ENCODE data around the gene SLC4A7. TPM values are rescaled to one million over a fixed set of nuclear protein-coding genes. Genes with fewer than 3 reads are reported as not detected.
A peak's percentile ranks its signal among the peaks of the same experiment; 100 is the strongest.

The SLC4A7 gene
- total RNA-seq, 5 donors from 2014 or later (not counting 1 experiment from before 2014, with no cell fraction given), result 47.4 to 66.4 (median 55.5) TPM

DNA sequence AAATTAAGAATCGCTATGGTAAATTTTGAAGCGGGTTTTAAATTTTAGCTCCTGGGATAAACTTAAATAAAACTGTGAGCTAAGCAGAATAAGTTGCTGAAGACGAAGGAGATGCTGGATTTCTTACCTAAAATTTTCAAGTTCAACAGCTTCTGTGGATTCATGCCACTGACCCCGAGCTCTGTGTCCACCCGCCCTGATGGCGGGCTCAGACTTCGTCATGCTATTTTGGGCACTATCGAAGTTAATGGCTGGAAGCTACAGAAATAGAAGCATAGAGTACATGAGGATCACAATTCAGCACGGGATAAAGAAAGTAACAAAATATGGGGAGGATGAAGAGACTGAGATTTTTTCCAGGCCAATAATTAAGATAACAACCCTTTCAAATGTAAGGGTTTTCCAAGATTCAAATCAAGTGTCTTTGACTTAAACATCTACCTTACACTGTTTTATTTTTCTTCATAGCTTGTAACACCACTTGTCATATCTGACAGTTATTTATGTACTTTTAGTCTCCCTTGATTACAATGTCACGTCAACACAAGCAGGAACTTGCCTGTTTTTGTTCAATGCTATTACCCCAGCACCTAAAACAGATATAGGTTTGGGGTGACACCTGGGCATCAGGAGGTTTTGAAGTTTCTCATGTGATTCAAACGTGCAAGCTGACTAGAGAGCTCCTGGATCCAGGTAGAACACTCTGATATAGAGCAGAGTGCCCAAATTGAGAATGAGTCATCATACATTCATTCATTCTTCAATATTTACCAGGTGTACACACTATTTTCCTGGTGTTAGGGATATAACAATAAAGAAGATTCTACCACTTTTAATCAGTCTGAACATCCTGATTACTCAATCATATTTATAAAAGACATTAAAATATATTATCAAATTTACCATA lies 138.0 kb downstream of the SLC4A7 start:
- H3K36me3 ChIP-seq (ENCODE audit: control insufficient read depth in 2 of 2, extremely low read depth in 1 of 2, insufficient read depth in 1 of 2, low read length in 1 of 2), result no peaks in the 10 kb centered on the region
- H3K4me3 ChIP-seq (ENCODE audit: control insufficient read depth in 1 of 2, extremely low read depth in 1 of 2, low read length in 1 of 2), result no peak overlapping the region
- Mint-ChIP-seq H3K4me1 (peaks cover 7 to 19% (median 9%) of the 10 kb centered on the region in 3 donors), H3K36me3 (peaks cover 11% of the 10 kb centered on the region), H3K27me3 (no peaks in the 10 kb centered on the region), H3K27ac (no peak overlapping the region), H3K9me3 (no peaks in the 10 kb centered on the region), H3K4me3 (no peak overlapping the region)
- H3K27ac ChIP-seq (ENCODE audit: low read length), result no peak overlapping the region
- POLR2A ChIA-PET, result interaction anchor here in 1 of 2 donors (0.6 kb wide), 1 partner anchor 284 kb away, joined by 3 read pairs; no protein-coding TSS in a partner anchor
- no peaks in the 10 kb centered on the region for H3K27me3 ChIP-seq (replicated peaks in 1 of 2; ENCODE audit: control insufficient read depth in 2 of 2, extremely low read depth in 1 of 2, insufficient read depth in 2 of 2, low read length in 1 of 2)
- peaks cover 0 to 2% of the 10 kb centered on the region in 2 experiments for H3K4me1 ChIP-seq (ENCODE audit: control insufficient read depth in 1 of 2, extremely low read depth in 1 of 2, insufficient read depth in 2 of 2, low read length in 2 of 2)
- no peak for ATAC-seq (replicated peaks in 1 of 4)
- H3K9me3 ChIP-seq, result no peaks in the 10 kb centered on the region
- CTCF ChIA-PET, result interaction anchor here (0.6 to 1.0 kb wide), 2 partner anchors 138 to 964 kb away, joined by 3 to 5 read pairs; partner anchors contain the start of gene SLC4A7 (in 1 of the 2)
- no peak for DNase-seq
- WGBS (ENCODE audit: insufficient coverage), result 80% methylated on average over 2 of the region's 11 CpGs

DNA sequence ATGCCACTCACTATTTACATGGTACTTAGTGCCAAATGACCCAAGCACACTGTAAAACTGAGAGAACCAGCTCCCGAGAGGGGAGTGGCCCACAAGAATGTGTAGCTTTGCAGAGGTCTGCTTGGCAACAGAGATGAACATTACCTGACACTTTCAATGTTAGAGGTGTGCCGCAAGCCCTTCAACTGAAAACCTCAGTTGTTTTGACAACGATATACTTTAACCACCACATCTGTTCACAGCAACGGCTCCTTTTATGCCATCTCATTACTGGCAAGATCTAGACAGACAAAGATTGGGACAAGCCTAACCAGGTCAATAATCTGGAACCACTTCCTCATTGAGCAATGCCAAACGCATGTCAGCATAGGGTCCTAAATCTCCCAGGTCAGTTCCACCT lies 138.7 kb downstream of the SLC4A7 start:
- no peak overlapping the region for H3K4me3 Mint-ChIP-seq
- no peaks in the 10 kb centered on the region for H3K9me3 ChIP-seq
- ATAC-seq (replicated peaks in 1 of 4), result peak in 3 of 4 experiments; percentile 44 to 65 (median 53)
- peaks cover 10 to 16% (median 11%) of the 10 kb centered on the region in 3 donors for H3K4me1 Mint-ChIP-seq
- peak in 16 of 35 experiments; percentile 0 to 36 (median 4) for DNase-seq
- H3K27ac ChIP-seq (ENCODE audit: low read length), result no peak overlapping the region
- no peak overlapping the region for H3K4me3 ChIP-seq (ENCODE audit: control insufficient read depth in 1 of 2, extremely low read depth in 1 of 2, low read length in 1 of 2)
- ChIA-PET CTCF (interaction anchor here (0.6 to 1.0 kb wide), 2 partner anchors 139 to 965 kb away, joined by 3 to 5 read pairs; partner anchors contain the start of gene SLC4A7 (in 1 of the 2)), POLR2A (interaction anchor here in 1 of 2 donors (0.6 kb wide), 1 partner anchor 285 kb away, joined by 3 read pairs; no protein-coding TSS in a partner anchor)
- no peaks in the 10 kb centered on the region for H3K27me3 ChIP-seq (replicated peaks in 1 of 2; ENCODE audit: control insufficient read depth in 2 of 2, extremely low read depth in 1 of 2, insufficient read depth in 2 of 2, low read length in 1 of 2)
- no peak overlapping the region for H3K27ac Mint-ChIP-seq
- WGBS (ENCODE audit: insufficient coverage), result 19% methylated on average over 4 of the region's 5 CpGs
- H3K27me3 Mint-ChIP-seq, result no peaks in the 10 kb centered on the region
- peaks cover 0 to 2% of the 10 kb centered on the region in 2 experiments for H3K4me1 ChIP-seq (ENCODE audit: control insufficient read depth in 1 of 2, extremely low read depth in 1 of 2, insufficient read depth in 2 of 2, low read length in 2 of 2)
- no peaks in the 10 kb centered on the region for H3K9me3 Mint-ChIP-seq
- H3K36me3 Mint-ChIP-seq, result peaks cover 11% of the 10 kb centered on the region
- H3K36me3 ChIP-seq (ENCODE audit: control insufficient read depth in 2 of 2, extremely low read depth in 1 of 2, insufficient read depth in 1 of 2, low read length in 1 of 2), result no peaks in the 10 kb centered on the region

DNA sequence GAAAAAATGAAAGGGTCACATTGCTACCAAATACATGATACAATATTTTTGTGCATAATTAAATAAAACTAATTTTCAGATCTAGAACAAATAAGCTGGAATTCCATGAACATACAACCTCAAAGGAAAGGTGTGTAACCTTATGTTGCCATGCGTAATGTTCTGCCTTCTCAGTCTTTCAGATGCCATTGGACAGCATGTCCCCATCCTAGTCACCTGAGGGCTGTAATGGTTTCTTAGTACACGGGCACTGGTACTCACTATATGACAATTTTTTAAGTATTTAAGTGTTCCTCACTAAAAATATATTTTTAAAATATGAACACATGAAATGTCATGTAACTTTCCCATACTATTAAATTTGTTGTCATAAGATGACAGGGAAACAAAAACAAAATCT lies 139.1 kb downstream of the SLC4A7 start:
- no peak for DNase-seq
- Mint-ChIP-seq H3K9me3 (no peaks in the 10 kb centered on the region), H3K27me3 (no peaks in the 10 kb centered on the region), H3K27ac (no peak overlapping the region), H3K4me3 (no peak overlapping the region), H3K36me3 (peaks cover 11% of the 10 kb centered on the region), H3K4me1 (peaks cover 12 to 16% (median 13%) of the 10 kb centered on the region in 3 donors)
- ChIA-PET CTCF (interaction anchor here in 1 of 2 donors (1.0 kb wide), 1 partner anchor 139 kb away, joined by 3 read pairs; the partner anchor contains the start of gene SLC4A7), POLR2A (no interaction called here)
- WGBS (ENCODE audit: insufficient coverage), result no CpG with 5 or more reads among the region's 2 CpGs
- ATAC-seq (replicated peaks in 1 of 4), result no peak
- no peaks in the 10 kb centered on the region for H3K36me3 ChIP-seq (ENCODE audit: control insufficient read depth in 2 of 2, extremely low read depth in 1 of 2, insufficient read depth in 1 of 2, low read length in 1 of 2)
- H3K4me1 ChIP-seq (ENCODE audit: control insufficient read depth in 1 of 2, extremely low read depth in 1 of 2, insufficient read depth in 2 of 2, low read length in 2 of 2), result peaks cover 0 to 2% of the 10 kb centered on the region in 2 experiments
- no peaks in the 10 kb centered on the region for H3K27me3 ChIP-seq (replicated peaks in 1 of 2; ENCODE audit: control insufficient read depth in 2 of 2, extremely low read depth in 1 of 2, insufficient read depth in 2 of 2, low read length in 1 of 2)
- no peaks in the 10 kb centered on the region for H3K9me3 ChIP-seq
- no peak overlapping the region for H3K4me3 ChIP-seq (ENCODE audit: control insufficient read depth in 1 of 2, extremely low read depth in 1 of 2, low read length in 1 of 2)
- no peak overlapping the region for H3K27ac ChIP-seq (ENCODE audit: low read length)

DNA sequence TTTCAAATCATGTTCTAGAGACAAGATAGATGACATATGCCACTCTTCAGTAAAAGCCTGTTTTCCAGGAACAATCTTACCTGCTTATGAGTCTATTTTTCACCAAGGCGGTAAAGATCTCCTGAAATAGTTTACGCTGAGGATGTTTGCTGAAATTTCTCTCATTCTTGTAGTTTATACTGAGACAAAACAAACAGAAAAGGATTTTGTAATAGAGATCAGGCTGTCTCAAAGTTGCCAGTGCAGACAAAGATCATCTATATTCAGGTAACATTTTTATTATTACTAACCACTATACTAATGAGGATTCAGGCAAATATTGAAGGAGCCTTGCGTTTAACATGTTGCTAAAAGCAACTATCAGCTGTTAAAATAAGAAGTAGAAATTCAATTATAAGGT lies 140.0 kb downstream of the SLC4A7 start:
- H3K27ac Mint-ChIP-seq, result no peak overlapping the region
- WGBS (ENCODE audit: insufficient coverage), result no CpG with 5 or more reads among the region's 3 CpGs
- no peaks in the 10 kb centered on the region for H3K27me3 Mint-ChIP-seq
- H3K36me3 Mint-ChIP-seq, result peaks cover 11% of the 10 kb centered on the region
- no peaks in the 10 kb centered on the region for H3K9me3 Mint-ChIP-seq
- no peak overlapping the region for H3K4me3 ChIP-seq (ENCODE audit: control insufficient read depth in 1 of 2, extremely low read depth in 1 of 2, low read length in 1 of 2)
- no peaks in the 10 kb centered on the region for H3K27me3 ChIP-seq (replicated peaks in 1 of 2; ENCODE audit: control insufficient read depth in 2 of 2, extremely low read depth in 1 of 2, insufficient read depth in 2 of 2, low read length in 1 of 2)
- peaks cover 0 to 2% of the 10 kb centered on the region in 2 experiments for H3K4me1 ChIP-seq (ENCODE audit: control insufficient read depth in 1 of 2, extremely low read depth in 1 of 2, insufficient read depth in 2 of 2, low read length in 2 of 2)
- no peaks in the 10 kb centered on the region for H3K9me3 ChIP-seq
- DNase-seq, result no peak
- ChIA-PET CTCF (interaction anchor here (0.5 to 1.0 kb wide), 2 partner anchors 18 to 312 kb away, joined by 3 to 5 read pairs; no protein-coding TSS in a partner anchor), POLR2A (no interaction called here)
- H3K4me3 Mint-ChIP-seq, result no peak overlapping the region
- peaks cover 6 to 9% (median 9%) of the 10 kb centered on the region in 3 donors for H3K4me1 Mint-ChIP-seq
- H3K27ac ChIP-seq (ENCODE audit: low read length), result no peak overlapping the region
- ATAC-seq (replicated peaks in 1 of 4), result no peak
- H3K36me3 ChIP-seq (ENCODE audit: control insufficient read depth in 2 of 2, extremely low read depth in 1 of 2, insufficient read depth in 1 of 2, low read length in 1 of 2), result no peaks in the 10 kb centered on the region

DNA sequence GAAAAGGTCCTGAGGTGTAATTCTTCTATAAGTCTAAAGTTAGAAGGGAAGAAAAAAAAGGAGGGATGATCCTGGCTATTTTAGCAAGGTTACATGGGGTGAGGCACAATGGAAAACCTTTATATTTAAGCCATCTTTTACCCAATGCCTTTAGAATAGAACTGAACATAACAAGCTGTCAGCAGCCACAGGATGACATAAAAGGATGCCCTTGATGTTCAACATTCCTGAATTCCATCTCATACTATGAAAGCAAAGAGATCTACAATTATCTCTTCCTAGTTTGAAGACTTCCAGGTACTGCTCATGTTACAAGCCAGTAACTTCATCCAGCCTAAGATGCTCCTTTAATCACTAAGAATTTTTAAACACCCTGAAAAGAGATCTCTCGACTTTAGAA lies 141.9 kb downstream of the SLC4A7 start:
- no peak overlapping the region for H3K4me3 Mint-ChIP-seq
- no peaks in the 10 kb centered on the region for H3K27me3 ChIP-seq (replicated peaks in 1 of 2; ENCODE audit: control insufficient read depth in 2 of 2, extremely low read depth in 1 of 2, insufficient read depth in 2 of 2, low read length in 1 of 2)
- peaks cover 11% of the 10 kb centered on the region for H3K36me3 Mint-ChIP-seq
- no peaks in the 10 kb centered on the region for H3K9me3 ChIP-seq
- 80% methylated on average over 1 of the region's 1 CpG for WGBS (ENCODE audit: insufficient coverage)
- POLR2A ChIA-PET, result no interaction called here
- H3K27ac Mint-ChIP-seq, result no peak overlapping the region
- H3K4me3 ChIP-seq (ENCODE audit: control insufficient read depth in 1 of 2, extremely low read depth in 1 of 2, low read length in 1 of 2), result no peak overlapping the region
- peaks cover 0 to 2% of the 10 kb centered on the region in 2 experiments for H3K4me1 ChIP-seq (ENCODE audit: control insufficient read depth in 1 of 2, extremely low read depth in 1 of 2, insufficient read depth in 2 of 2, low read length in 2 of 2)
- DNase-seq, result no peak
- H3K36me3 ChIP-seq (ENCODE audit: control insufficient read depth in 2 of 2, extremely low read depth in 1 of 2, insufficient read depth in 1 of 2, low read length in 1 of 2), result no peaks in the 10 kb centered on the region
- H3K9me3 Mint-ChIP-seq, result no peaks in the 10 kb centered on the region
- no peak overlapping the region for H3K27ac ChIP-seq (ENCODE audit: low read length)
- H3K4me1 Mint-ChIP-seq, result peaks cover 4 to 9% (median 7%) of the 10 kb centered on the region in 3 donors
- CTCF ChIA-PET, result no interaction called here
- no peak for ATAC-seq (replicated peaks in 1 of 4)
- H3K27me3 Mint-ChIP-seq, result no peaks in the 10 kb centered on the region

DNA sequence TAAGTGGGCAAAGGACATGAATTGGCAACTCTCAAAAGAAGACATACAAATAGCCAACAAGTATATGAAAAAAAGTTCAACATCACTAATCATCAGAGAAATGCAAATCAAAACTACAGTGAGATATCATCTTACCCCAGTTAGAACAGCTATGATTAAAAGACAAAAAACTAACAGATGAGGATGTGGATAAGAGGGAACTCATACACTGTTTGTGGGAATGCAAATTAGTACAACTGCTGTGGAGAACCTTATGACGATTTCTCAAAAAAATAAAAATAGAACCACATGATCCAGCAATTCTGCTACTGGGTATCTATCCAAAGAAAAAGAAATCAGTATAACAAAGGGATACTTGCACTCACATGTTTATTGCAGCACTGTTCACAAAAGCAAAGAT lies 143.7 kb downstream of the SLC4A7 start:
- H3K4me1 Mint-ChIP-seq, result peaks cover 3 to 9% (median 7%) of the 10 kb centered on the region in 3 donors
- peaks cover 10% of the 10 kb centered on the region for H3K36me3 Mint-ChIP-seq
- no CpG with 5 or more reads among the region's 1 CpG for WGBS (ENCODE audit: insufficient coverage)
- ATAC-seq (replicated peaks in 1 of 4) (peak in 3 of 4 experiments; percentile 38 to 67 (median 50)), DNase-seq (no peak)
- CTCF ChIA-PET, result no interaction called here
- no peaks in the 10 kb centered on the region for H3K27me3 ChIP-seq (replicated peaks in 1 of 2; ENCODE audit: control insufficient read depth in 2 of 2, extremely low read depth in 1 of 2, insufficient read depth in 2 of 2, low read length in 1 of 2)
- POLR2A ChIA-PET, result no interaction called here
- no peaks in the 10 kb centered on the region for H3K9me3 ChIP-seq
- no peak overlapping the region for H3K27ac Mint-ChIP-seq
- no peaks in the 10 kb centered on the region for H3K9me3 Mint-ChIP-seq
- no peak overlapping the region for H3K4me3 Mint-ChIP-seq
- H3K27ac ChIP-seq (ENCODE audit: low read length), result no peak overlapping the region
- no peaks in the 10 kb centered on the region for H3K4me1 ChIP-seq (ENCODE audit: control insufficient read depth in 1 of 2, extremely low read depth in 1 of 2, insufficient read depth in 2 of 2, low read length in 2 of 2)
- H3K4me3 ChIP-seq (ENCODE audit: control insufficient read depth in 1 of 2, extremely low read depth in 1 of 2, low read length in 1 of 2), result no peak overlapping the region
- H3K36me3 ChIP-seq (ENCODE audit: control insufficient read depth in 2 of 2, extremely low read depth in 1 of 2, insufficient read depth in 1 of 2, low read length in 1 of 2), result no peaks in the 10 kb centered on the region
- no peaks in the 10 kb centered on the region for H3K27me3 Mint-ChIP-seq

All from T-cell (primary cell).